Endothelial cell of umbilical vein (primary cell): ENCODE results near the gene OGG1. TPM values are rescaled to one million over a fixed set of nuclear protein-coding genes. Genes with fewer than 3 reads are reported as not detected.

Experiments used
- BruUV-seq: library from RNA; stranded (reverse); fragments of 400-500 nt; replicated peaks from 2 replicates; lab custom pipeline; 2021; lab: Mats Ljungman, UMichigan
- CTCF ChIA-PET: fragments of 300-600, 350-600 bp; sonication (Branson Sonifier 250); formaldehyde crosslinking; loops from one replicate; lab custom pipeline; 2021; ENCODE audit warnings: antibody characterized with exemption, inconsistent platforms; lab: Charles Lee
- POLR2A ChIA-PET: fragments of 300-600, 350-600 bp; sonication (Branson Sonifier 250); formaldehyde crosslinking; loops from one replicate; lab custom pipeline; 2021; ENCODE audit warnings: antibody characterized with exemption, inconsistent platforms; lab: Charles Lee
- DNase-seq: peaks from one replicate; pipeline ENCODE4 v3.0.0-alpha.2; 2011; ENCODE audit warnings: low read depth, low spot score
- FAIRE-seq: peaks from 2 replicates; lab custom pipeline; 2011; peaks lifted over from hg19 to GRCh38; lab: Jason Lieb, UNC
- H2AFZ ChIP-seq: 2 replicates; pipeline ENCODE4 v1.6.0; 2012; ENCODE audit warnings: low read depth, low read length, control low read depth, inconsistent platforms
- H3K27ac ChIP-seq: 2 replicates; pipeline ENCODE4 v1.5.1; 2011; ENCODE audit warnings: low read depth, mild to moderate bottlenecking, control low read depth, low read length, moderate library complexity; ENCODE audit not compliant: insufficient read depth
- H3K27me3 ChIP-seq, 2 experiments: 2 replicates each; pipeline versions ENCODE4 v1.6.0 to v1.6.1; 2011; ENCODE audit warnings: low read length in 2 of 2, mixed read lengths in 1 of 2; ENCODE audit not compliant: control insufficient read depth in 2 of 2, insufficient read depth in 2 of 2
- H3K36me3 ChIP-seq, 2 experiments: 2 replicates in 1 of 2; 3 replicates in 1 of 2; pipeline ENCODE4 v1.5.1; 2011; ENCODE audit warnings: low read length in 2 of 2, mild to moderate bottlenecking in 1 of 2, moderate library complexity in 1 of 2; ENCODE audit not compliant: control insufficient read depth in 2 of 2, insufficient read depth in 2 of 2; ENCODE audit errors: extremely low read depth in 1 of 2
- H3K4me1 ChIP-seq: 3 replicates; pipeline ENCODE4 v1.5.1; 2011; ENCODE audit warnings: mild to moderate bottlenecking, low read length; ENCODE audit not compliant: control insufficient read depth, insufficient read depth; ENCODE audit errors: extremely low read depth
- H3K4me2 ChIP-seq: 2 replicates; pipeline ENCODE4 v1.6.1; 2011; ENCODE audit warnings: low read length, control low read depth, mixed read lengths; ENCODE audit not compliant: insufficient read depth
- H3K4me3 ChIP-seq, 3 experiments: fragments of 200-600 bp in 1 of 3; sonication (generic), shearing (Covaris generic) in 1 of 3; replicated peaks in 1 of 3; 2 replicates each; pipeline ENCODE4 v1.5.1; 2011 to 2016; ENCODE audit warnings: control low read depth in 3 of 3, low read length in 3 of 3, mild to moderate bottlenecking in 2 of 3, inconsistent platforms in 1 of 3, low read depth in 1 of 3, moderate library complexity in 1 of 3; ENCODE audit not compliant: insufficient read depth in 1 of 3
- H3K79me2 ChIP-seq: 2 replicates; pipeline ENCODE4 v1.6.0; 2012; ENCODE audit warnings: low read length, inconsistent platforms; ENCODE audit not compliant: control insufficient read depth, insufficient read depth
- H3K9ac ChIP-seq: replicated peaks from 2 replicates; pipeline ENCODE3; 2011; ENCODE audit warnings: low read length, control low read depth; ENCODE audit not compliant: insufficient read depth; ENCODE audit errors: extremely low read depth
- H3K9me1 ChIP-seq: replicated peaks from 3 replicates; pipeline ENCODE4 v1.6.0; 2011; ENCODE audit warnings: mild to moderate bottlenecking, low read length; ENCODE audit not compliant: control insufficient read depth, insufficient read depth; ENCODE audit errors: extremely low read depth
- H3K9me3 ChIP-seq: replicated peaks from 2 replicates; pipeline ENCODE4 v1.5.1; 2012; ENCODE audit warnings: low read length, inconsistent platforms; ENCODE audit not compliant: control insufficient read depth, insufficient read depth
- H4K20me1 ChIP-seq: replicated peaks from 2 replicates; pipeline ENCODE3; 2011; ENCODE audit warnings: mild to moderate bottlenecking, low read length; ENCODE audit not compliant: control insufficient read depth, insufficient read depth; ENCODE audit errors: extremely low read depth
- EZH2 ChIP-seq: IDR thresholded peaks from 2 replicates; pipeline ENCODE4 v1.6.1; 2012; ENCODE audit warnings: borderline replicate concordance, low read depth, mild to moderate bottlenecking, moderate library complexity, low read length, inconsistent platforms; ENCODE audit not compliant: severe bottlenecking
- GATA2 ChIP-seq: IDR thresholded peaks from 2 replicates; pipeline ENCODE4 v1.7.0; 2011; ENCODE audit warnings: low read depth, mild to moderate bottlenecking, moderate library complexity, mixed read lengths, low read length; ENCODE audit not compliant: insufficient read length, insufficient read depth
- JUN ChIP-seq: IDR thresholded peaks from 2 replicates; pipeline ENCODE4 v1.6.1; 2011; ENCODE audit warnings: borderline replicate concordance, low read depth; ENCODE audit not compliant: insufficient read length, insufficient read depth
- MYC ChIP-seq: IDR thresholded peaks from one replicate; pipeline ENCODE4 v1.6.1; 2011; ENCODE audit warnings: mild to moderate bottlenecking, low read depth, low read length
- POLR2A ChIP-seq: IDR thresholded peaks from 2 replicates; pipeline ENCODE4 v1.6.1; 2012; ENCODE audit warnings: low read depth, mild to moderate bottlenecking, control low read depth, low read length
- POLR2AphosphoS5 ChIP-seq: IDR thresholded peaks from 2 replicates; pipeline ENCODE4 v1.6.1; 2012; ENCODE audit warnings: low read depth, mild to moderate bottlenecking, control low read depth, low read length, moderate library complexity; ENCODE audit not compliant: insufficient read depth
- dilution Hi-C: fragments of 300-500 bp; cut with MboI; formaldehyde crosslinking; loops from one replicate; pipeline ENCODE4 v1.15.0; 2019; ENCODE audit warnings: low sequenced_read_pairs; ENCODE audit not compliant: extremely low pct_ligation_motif_present
- intact Hi-C: fragments of 100-400 bp; cut with micrococcal nuclease; formaldehyde crosslinking; loops from one replicate; pipeline ENCODE4 v1.10.0; 2022
- polyA plus RNA-seq, 4 experiments: library from polyadenylated mRNA; depleted of rRNA in 3 of 4; stranded (reverse) in 3 of 4; unstranded in 1 of 4; fragments of >200 nt; gene quantifications; 2 replicates each; pipeline versions ENCODE4 v1.2.1 to v1.2.3, GENCODE V29; 2011 to 2012; ENCODE audit warnings: missing spikeins in 1 of 4
- total RNA-seq: library from RNA; stranded (reverse); gene quantifications from 2 replicates; pipeline ENCODE4 v1.2.3, GENCODE V29; 2021
- TF ChIP-seq, protein P1 (sequence below), 2 donors: IDR thresholded peaks; 1 replicate in 1 of 2; 2 replicates in 1 of 2; pipeline ENCODE4 v1.5.1; 2011; ENCODE audit warnings: low read length in 2 of 2, mild to moderate bottlenecking in 2 of 2, moderate library complexity in 2 of 2, control low read depth in 1 of 2, inconsistent platforms in 1 of 2, low read depth in 1 of 2; ENCODE audit not compliant: insufficient read depth in 1 of 2; ENCODE audit errors: extremely low read depth in 1 of 2

The OGG1 gene
- total and polyA plus RNA-seq, 2 donors (not counting 3 experiments of a cell fraction or from before 2014, with no cell fraction given): 24.1 to 32.1 TPM

DNA sequence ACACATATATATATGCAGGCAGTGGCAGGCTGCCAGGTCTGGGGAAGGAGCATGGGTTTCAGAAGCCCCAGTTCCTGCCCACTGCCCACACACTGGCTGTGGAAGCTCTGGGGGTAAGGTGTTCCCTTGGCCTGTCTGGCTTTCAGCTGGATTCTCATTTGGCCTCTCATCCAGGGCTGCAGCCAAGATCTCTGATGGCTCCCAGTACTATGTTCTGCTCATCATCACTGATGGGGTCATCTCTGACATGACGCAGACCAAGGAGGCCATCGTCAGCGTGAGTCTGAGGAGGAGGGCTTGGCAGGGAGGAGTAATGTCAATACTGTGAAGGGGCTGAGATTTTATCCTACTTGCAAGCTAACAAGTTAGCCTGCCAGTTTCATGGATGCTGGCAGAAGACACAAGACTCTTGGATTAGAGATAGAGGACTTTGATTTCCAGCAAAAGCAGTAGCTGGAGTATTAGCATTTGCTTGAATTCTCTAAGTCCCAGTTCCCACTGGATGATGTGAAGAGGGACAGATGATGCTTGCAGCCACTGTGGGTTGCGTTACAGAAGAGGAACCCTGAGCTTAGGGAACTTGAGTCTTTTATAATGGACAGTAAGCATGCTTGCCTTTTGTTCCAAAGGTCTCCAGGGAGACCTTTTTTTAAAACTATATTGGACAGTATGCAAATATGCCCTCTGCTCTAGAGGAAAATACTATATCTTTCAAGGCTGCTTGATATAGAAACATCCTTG, 23.8 kb upstream of the OGG1 start:
- Histone ChIP-seq H3K9ac (no peak overlapping the region), H2AFZ (no peak overlapping the region), H4K20me1 (no peaks in the 10 kb centered on the region), H3K4me1 (peaks cover 5% of the 10 kb centered on the region), H3K4me3 (no peak overlapping the region), H3K36me3 (no peaks in the 10 kb centered on the region), H3K4me2 (no peak overlapping the region), H3K27me3 (peaks cover 2% of the 10 kb centered on the region in 2 experiments), H3K79me2 (no peaks in the 10 kb centered on the region), H3K9me3 (no peaks in the 10 kb centered on the region), H3K9me1 (no peaks in the 10 kb centered on the region), H3K27ac (no peak overlapping the region)
- intact Hi-C loops: loop anchor here (5.0 kb wide), 1 partner anchor 374 kb away; no protein-coding TSS in a partner anchor
- CTCF ChIA-PET: no interaction called here
- POLR2A ChIA-PET: no interaction called here
- no TSS peak for BruUV-seq
- TF ChIP-seq EZH2 (no peak), GATA2 (no peak), MYC (no peak), JUN (no peak), POLR2A (no peak), POLR2AphosphoS5 (no peak)
- TF ChIP-seq, protein P1, sequence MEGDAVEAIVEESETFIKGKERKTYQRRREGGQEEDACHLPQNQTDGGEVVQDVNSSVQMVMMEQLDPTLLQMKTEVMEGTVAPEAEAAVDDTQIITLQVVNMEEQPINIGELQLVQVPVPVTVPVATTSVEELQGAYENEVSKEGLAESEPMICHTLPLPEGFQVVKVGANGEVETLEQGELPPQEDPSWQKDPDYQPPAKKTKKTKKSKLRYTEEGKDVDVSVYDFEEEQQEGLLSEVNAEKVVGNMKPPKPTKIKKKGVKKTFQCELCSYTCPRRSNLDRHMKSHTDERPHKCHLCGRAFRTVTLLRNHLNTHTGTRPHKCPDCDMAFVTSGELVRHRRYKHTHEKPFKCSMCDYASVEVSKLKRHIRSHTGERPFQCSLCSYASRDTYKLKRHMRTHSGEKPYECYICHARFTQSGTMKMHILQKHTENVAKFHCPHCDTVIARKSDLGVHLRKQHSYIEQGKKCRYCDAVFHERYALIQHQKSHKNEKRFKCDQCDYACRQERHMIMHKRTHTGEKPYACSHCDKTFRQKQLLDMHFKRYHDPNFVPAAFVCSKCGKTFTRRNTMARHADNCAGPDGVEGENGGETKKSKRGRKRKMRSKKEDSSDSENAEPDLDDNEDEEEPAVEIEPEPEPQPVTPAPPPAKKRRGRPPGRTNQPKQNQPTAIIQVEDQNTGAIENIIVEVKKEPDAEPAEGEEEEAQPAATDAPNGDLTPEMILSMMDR (IDR thresholded peaks at IDR 0.05; ENCODE audit: extremely low read depth in 1 of 2, insufficient read depth in 1 of 2, low read depth in 1 of 2, low read length in 2 of 2): no peak
- dilution Hi-C loops: no loop called here
- DNase-seq (no peak), FAIRE-seq (no peak)
